Measurements from ENCODE around the gene ZSCAN20.

DNA sequence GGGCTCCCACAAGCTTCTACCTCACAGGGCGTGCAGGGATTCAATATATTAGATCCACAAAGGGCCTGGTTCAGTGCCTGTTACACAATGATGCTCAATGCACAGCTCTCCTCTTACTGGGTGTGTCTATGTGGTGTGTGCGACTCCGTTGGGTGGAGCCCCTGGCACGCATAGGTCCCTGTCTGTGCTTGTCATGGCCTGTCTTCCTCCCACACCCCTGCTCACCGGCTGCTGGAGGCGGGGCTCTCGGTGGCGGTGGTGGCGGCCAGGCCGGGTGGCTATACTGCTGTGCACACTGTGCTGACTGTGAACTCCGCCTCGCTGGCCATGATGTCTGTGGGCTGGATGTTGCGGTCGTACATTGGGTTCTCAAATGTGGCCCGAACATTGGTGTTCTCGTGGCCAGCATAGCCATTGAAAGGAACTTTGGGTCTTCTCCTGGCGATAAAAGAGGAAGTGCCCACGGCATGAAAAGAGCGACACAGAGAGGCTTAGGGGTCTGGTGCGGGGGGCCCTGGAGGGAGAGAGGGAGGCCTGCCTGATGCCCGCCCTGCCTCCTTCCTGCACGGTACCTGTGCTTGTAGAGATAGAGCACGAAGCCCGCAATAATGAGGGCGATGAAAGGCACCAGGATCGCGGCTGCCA lies 46.9 kb downstream of the ZSCAN20 start:
- TF ChIP-seq, protein P1, sequence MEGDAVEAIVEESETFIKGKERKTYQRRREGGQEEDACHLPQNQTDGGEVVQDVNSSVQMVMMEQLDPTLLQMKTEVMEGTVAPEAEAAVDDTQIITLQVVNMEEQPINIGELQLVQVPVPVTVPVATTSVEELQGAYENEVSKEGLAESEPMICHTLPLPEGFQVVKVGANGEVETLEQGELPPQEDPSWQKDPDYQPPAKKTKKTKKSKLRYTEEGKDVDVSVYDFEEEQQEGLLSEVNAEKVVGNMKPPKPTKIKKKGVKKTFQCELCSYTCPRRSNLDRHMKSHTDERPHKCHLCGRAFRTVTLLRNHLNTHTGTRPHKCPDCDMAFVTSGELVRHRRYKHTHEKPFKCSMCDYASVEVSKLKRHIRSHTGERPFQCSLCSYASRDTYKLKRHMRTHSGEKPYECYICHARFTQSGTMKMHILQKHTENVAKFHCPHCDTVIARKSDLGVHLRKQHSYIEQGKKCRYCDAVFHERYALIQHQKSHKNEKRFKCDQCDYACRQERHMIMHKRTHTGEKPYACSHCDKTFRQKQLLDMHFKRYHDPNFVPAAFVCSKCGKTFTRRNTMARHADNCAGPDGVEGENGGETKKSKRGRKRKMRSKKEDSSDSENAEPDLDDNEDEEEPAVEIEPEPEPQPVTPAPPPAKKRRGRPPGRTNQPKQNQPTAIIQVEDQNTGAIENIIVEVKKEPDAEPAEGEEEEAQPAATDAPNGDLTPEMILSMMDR (conservative IDR thresholded peaks at IDR 0.05; ENCODE audit: low read depth in 2 of 2): no peak
- TF ChIP-seq EZH2 (IDR thresholded peaks at IDR 0.05; ENCODE audit: low read depth, unreplicated experiment) (no peak), POLR2AphosphoS5 (IDR thresholded peaks at IDR 0.05; ENCODE audit: low read depth) (no peak), NANOG (IDR thresholded peaks at IDR 0.05; ENCODE audit: borderline replicate concordance) (no peak), JUNB (IDR thresholded peaks at IDR 0.05; ENCODE audit: unreplicated experiment) (no peak), CREB1 (CRISPR knock-in tag; IDR thresholded peaks at IDR 0.05; ENCODE audit: low read depth) (no peak), EZH2phosphoT487 (IDR thresholded peaks at IDR 0.05; ENCODE audit: unreplicated experiment) (no peak)
- TF ChIP-seq, protein P2, sequence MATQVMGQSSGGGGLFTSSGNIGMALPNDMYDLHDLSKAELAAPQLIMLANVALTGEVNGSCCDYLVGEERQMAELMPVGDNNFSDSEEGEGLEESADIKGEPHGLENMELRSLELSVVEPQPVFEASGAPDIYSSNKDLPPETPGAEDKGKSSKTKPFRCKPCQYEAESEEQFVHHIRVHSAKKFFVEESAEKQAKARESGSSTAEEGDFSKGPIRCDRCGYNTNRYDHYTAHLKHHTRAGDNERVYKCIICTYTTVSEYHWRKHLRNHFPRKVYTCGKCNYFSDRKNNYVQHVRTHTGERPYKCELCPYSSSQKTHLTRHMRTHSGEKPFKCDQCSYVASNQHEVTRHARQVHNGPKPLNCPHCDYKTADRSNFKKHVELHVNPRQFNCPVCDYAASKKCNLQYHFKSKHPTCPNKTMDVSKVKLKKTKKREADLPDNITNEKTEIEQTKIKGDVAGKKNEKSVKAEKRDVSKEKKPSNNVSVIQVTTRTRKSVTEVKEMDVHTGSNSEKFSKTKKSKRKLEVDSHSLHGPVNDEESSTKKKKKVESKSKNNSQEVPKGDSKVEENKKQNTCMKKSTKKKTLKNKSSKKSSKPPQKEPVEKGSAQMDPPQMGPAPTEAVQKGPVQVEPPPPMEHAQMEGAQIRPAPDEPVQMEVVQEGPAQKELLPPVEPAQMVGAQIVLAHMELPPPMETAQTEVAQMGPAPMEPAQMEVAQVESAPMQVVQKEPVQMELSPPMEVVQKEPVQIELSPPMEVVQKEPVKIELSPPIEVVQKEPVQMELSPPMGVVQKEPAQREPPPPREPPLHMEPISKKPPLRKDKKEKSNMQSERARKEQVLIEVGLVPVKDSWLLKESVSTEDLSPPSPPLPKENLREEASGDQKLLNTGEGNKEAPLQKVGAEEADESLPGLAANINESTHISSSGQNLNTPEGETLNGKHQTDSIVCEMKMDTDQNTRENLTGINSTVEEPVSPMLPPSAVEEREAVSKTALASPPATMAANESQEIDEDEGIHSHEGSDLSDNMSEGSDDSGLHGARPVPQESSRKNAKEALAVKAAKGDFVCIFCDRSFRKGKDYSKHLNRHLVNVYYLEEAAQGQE (IDR thresholded peaks at IDR 0.05; ENCODE audit: unreplicated experiment): no peak
- TF ChIP-seq, protein P3, sequence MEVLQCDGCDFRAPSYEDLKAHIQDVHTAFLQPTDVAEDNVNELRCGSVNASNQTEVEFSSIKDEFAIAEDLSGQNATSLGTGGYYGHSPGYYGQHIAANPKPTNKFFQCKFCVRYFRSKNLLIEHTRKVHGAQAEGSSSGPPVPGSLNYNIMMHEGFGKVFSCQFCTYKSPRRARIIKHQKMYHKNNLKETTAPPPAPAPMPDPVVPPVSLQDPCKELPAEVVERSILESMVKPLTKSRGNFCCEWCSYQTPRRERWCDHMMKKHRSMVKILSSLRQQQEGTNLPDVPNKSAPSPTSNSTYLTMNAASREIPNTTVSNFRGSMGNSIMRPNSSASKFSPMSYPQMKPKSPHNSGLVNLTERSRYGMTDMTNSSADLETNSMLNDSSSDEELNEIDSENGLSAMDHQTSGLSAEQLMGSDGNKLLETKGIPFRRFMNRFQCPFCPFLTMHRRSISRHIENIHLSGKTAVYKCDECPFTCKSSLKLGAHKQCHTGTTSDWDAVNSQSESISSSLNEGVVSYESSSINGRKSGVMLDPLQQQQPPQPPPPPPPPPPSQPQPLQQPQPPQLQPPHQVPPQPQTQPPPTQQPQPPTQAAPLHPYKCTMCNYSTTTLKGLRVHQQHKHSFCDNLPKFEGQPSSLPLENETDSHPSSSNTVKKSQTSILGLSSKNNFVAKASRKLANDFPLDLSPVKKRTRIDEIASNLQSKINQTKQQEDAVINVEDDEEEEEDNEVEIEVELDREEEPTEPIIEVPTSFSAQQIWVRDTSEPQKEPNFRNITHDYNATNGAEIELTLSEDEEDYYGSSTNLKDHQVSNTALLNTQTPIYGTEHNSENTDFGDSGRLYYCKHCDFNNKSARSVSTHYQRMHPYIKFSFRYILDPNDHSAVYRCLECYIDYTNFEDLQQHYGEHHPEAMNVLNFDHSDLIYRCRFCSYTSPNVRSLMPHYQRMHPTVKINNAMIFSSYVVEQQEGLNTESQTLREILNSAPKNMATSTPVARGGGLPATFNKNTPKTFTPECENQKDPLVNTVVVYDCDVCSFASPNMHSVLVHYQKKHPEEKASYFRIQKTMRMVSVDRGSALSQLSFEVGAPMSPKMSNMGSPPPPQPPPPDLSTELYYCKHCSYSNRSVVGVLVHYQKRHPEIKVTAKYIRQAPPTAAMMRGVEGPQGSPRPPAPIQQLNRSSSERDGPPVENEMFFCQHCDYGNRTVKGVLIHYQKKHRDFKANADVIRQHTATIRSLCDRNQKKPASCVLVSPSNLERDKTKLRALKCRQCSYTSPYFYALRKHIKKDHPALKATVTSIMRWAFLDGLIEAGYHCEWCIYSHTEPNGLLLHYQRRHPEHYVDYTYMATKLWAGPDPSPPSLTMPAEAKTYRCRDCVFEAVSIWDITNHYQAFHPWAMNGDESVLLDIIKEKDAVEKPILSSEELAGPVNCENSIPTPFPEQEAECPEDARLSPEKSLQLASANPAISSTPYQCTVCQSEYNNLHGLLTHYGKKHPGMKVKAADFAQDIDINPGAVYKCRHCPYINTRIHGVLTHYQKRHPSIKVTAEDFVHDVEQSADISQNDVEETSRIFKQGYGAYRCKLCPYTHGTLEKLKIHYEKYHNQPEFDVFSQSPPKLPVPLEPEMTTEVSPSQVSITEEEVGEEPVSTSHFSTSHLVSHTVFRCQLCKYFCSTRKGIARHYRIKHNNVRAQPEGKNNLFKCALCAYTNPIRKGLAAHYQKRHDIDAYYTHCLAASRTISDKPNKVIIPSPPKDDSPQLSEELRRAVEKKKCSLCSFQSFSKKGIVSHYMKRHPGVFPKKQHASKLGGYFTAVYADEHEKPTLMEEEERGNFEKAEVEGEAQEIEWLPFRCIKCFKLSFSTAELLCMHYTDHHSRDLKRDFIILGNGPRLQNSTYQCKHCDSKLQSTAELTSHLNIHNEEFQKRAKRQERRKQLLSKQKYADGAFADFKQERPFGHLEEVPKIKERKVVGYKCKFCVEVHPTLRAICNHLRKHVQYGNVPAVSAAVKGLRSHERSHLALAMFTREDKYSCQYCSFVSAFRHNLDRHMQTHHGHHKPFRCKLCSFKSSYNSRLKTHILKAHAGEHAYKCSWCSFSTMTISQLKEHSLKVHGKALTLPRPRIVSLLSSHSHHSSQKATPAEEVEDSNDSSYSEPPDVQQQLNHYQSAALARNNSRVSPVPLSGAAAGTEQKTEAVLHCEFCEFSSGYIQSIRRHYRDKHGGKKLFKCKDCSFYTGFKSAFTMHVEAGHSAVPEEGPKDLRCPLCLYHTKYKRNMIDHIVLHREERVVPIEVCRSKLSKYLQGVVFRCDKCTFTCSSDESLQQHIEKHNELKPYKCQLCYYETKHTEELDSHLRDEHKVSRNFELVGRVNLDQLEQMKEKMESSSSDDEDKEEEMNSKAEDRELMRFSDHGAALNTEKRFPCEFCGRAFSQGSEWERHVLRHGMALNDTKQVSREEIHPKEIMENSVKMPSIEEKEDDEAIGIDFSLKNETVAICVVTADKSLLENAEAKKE (CRISPR knock-in tag; IDR thresholded peaks at IDR 0.05): no peak
- TF ChIP-seq, protein P4, sequence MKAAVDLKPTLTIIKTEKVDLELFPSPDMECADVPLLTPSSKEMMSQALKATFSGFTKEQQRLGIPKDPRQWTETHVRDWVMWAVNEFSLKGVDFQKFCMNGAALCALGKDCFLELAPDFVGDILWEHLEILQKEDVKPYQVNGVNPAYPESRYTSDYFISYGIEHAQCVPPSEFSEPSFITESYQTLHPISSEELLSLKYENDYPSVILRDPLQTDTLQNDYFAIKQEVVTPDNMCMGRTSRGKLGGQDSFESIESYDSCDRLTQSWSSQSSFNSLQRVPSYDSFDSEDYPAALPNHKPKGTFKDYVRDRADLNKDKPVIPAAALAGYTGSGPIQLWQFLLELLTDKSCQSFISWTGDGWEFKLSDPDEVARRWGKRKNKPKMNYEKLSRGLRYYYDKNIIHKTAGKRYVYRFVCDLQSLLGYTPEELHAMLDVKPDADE (IDR thresholded peaks at IDR 0.05): no peak

Data from GM23338 (cell line).